Thoracic aorta (tissue), 2 donors: ENCODE results near the gene STX1A. TPM values are rescaled to one million over a fixed set of nuclear protein-coding genes. Genes with fewer than 3 reads are reported as not detected.

Source experiments
- ATAC-seq: fragments of 150-250 bp; one replicate; pipeline ENCODE4 v1.8.0; 2017; ENCODE audit warnings: low read depth; ENCODE audit not compliant: insufficient number of reproducible peaks, low FRiP score
- DNase-seq: peaks from one replicate; pipeline ENCODE4 v3.0.0-alpha.2; 2020; ENCODE audit warnings: low spot score
- H3K27ac ChIP-seq, 2 donors: fragments of 200-600 bp; sonication (generic); 1 replicate in 1 of 2; 2 replicates in 1 of 2; pipeline ENCODE4 v1.5.1; 2016; ENCODE audit warnings: mild to moderate bottlenecking in 2 of 2, moderate library complexity in 2 of 2
- H3K27me3 ChIP-seq: fragments of 200-600 bp; sonication (generic); replicated peaks from 2 replicates; pipeline ENCODE4 v1.6.0; 2016; ENCODE audit warnings: mild to moderate bottlenecking; ENCODE audit not compliant: insufficient read depth
- H3K36me3 ChIP-seq: fragments of 200-600 bp; sonication (generic); one replicate; pipeline ENCODE4 v1.5.1; 2016
- H3K4me1 ChIP-seq, 2 donors: fragments of 200-600 bp; sonication (generic); 1 replicate in 1 of 2; 2 replicates in 1 of 2; pipeline versions ENCODE4 v1.5.1 to v1.6.0; 2016; ENCODE audit warnings: low read depth in 2 of 2, mild to moderate bottlenecking in 1 of 2; ENCODE audit not compliant: control insufficient read depth in 1 of 2
- H3K4me3 ChIP-seq: fragments of 200-600 bp; sonication (generic); 2 replicates; pipeline ENCODE4 v1.5.1; 2016; ENCODE audit warnings: mild to moderate bottlenecking
- H3K9me3 ChIP-seq: fragments of 200-600 bp; sonication (generic); 2 replicates; pipeline ENCODE4 v1.5.1; 2016
- total RNA-seq, 2 donors: library from RNA; depleted of rRNA; stranded (reverse); fragments of >200 nt; gene quantifications; one replicate each; pipeline versions ENCODE4 v1.1.0 to v1.2.3, GENCODE V29; 2016
- TF ChIP-seq, protein P1 (sequence below): fragments of 200-600 bp; sonication (generic); IDR thresholded peaks from one replicate; pipeline ENCODE4 v1.5.1; 2019; ENCODE audit warnings: antibody characterized with exemption

Gene STX1A
- total RNA-seq, 2 donors from 2014 or later, result 10.3 to 16.8 TPM

GRCh38 chr7:73669858-73670385, 49.5 kb downstream of the STX1A start:
- ATAC-seq (no peak), DNase-seq (no peak)
- Histone ChIP-seq H3K4me1 (peaks cover 12 to 14% of the 10 kb centered on the region in 2 donors), H3K36me3 (no peaks in the 10 kb centered on the region), H3K27ac (no peak overlapping the region), H3K9me3 (no peaks in the 10 kb centered on the region), H3K27me3 (no peaks in the 10 kb centered on the region), H3K4me3 (no peak overlapping the region)
- TF ChIP-seq, protein P1, sequence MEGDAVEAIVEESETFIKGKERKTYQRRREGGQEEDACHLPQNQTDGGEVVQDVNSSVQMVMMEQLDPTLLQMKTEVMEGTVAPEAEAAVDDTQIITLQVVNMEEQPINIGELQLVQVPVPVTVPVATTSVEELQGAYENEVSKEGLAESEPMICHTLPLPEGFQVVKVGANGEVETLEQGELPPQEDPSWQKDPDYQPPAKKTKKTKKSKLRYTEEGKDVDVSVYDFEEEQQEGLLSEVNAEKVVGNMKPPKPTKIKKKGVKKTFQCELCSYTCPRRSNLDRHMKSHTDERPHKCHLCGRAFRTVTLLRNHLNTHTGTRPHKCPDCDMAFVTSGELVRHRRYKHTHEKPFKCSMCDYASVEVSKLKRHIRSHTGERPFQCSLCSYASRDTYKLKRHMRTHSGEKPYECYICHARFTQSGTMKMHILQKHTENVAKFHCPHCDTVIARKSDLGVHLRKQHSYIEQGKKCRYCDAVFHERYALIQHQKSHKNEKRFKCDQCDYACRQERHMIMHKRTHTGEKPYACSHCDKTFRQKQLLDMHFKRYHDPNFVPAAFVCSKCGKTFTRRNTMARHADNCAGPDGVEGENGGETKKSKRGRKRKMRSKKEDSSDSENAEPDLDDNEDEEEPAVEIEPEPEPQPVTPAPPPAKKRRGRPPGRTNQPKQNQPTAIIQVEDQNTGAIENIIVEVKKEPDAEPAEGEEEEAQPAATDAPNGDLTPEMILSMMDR, result no peak

DNA sequence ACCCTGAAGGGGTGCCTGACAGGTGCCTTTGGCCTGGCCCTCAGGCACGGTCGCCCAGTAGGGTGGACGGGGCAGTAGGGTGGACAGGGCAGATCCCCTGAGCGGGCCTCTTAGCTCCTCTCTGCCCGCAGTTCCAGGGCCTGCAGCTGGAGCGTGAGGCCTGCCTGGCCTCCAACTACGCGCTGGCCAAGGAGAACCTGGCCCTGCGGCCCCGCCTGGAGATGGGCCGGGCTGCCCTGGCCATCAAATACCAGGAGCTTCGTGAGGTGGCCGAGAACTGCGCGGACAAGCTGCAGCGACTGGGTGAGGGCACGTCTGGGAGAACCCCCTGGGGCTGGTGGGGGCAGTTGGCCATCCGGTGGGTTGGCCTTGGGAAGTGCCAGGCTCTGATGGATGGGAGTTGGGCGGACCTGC, 50.2 kb downstream of the STX1A start:
- Histone ChIP-seq H3K4me3 (no peak overlapping the region), H3K4me1 (peaks cover 12 to 14% of the 10 kb centered on the region in 2 donors), H3K27me3 (no peaks in the 10 kb centered on the region), H3K36me3 (no peaks in the 10 kb centered on the region), H3K27ac (no peak overlapping the region), H3K9me3 (no peaks in the 10 kb centered on the region)
- DNase-seq (no peak), ATAC-seq (no peak)
- TF ChIP-seq, protein P1, result no peak

DNA sequence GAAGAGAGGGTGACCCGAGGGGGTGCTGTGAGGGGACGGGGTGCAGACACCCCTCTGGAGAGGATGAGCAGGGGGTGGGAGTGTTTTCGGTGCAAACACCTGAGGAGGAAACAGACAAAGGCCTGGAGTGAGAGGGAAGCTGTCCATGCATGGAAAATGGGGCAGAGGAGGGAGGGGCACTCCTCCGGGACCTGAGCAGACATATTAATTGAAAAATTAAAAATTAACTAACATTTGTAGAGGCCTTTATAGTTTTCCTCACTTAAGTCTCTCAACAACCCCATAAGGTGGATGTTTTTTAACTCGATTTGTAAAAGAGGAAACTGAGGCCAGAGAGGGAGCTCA, 50.6 kb downstream of the STX1A start:
- ATAC-seq, result no peak
- Histone ChIP-seq H3K27me3 (no peaks in the 10 kb centered on the region), H3K27ac (no peak overlapping the region), H3K36me3 (no peaks in the 10 kb centered on the region), H3K4me3 (peak overlapping the region; percentile 81), H3K4me1 (peaks cover 12 to 14% of the 10 kb centered on the region in 2 donors), H3K9me3 (no peaks in the 10 kb centered on the region)
- DNase-seq, result no peak
- TF ChIP-seq, protein P1, result no peak

- Histone ChIP-seq H3K4me3 (peak overlapping the region; percentile 81), H3K27me3 (no peaks in the 10 kb centered on the region), H3K9me3 (no peaks in the 10 kb centered on the region), H3K4me1 (peaks cover 12 to 14% of the 10 kb centered on the region in 2 donors), H3K36me3 (no peaks in the 10 kb centered on the region), H3K27ac (no peak overlapping the region)
- TF ChIP-seq, protein P1, result no peak
- DNase-seq (no peak), ATAC-seq (no peak)
Observed at GRCh38 chr7:73668103-73668885, 51.2 kb downstream of the STX1A start.

DNA sequence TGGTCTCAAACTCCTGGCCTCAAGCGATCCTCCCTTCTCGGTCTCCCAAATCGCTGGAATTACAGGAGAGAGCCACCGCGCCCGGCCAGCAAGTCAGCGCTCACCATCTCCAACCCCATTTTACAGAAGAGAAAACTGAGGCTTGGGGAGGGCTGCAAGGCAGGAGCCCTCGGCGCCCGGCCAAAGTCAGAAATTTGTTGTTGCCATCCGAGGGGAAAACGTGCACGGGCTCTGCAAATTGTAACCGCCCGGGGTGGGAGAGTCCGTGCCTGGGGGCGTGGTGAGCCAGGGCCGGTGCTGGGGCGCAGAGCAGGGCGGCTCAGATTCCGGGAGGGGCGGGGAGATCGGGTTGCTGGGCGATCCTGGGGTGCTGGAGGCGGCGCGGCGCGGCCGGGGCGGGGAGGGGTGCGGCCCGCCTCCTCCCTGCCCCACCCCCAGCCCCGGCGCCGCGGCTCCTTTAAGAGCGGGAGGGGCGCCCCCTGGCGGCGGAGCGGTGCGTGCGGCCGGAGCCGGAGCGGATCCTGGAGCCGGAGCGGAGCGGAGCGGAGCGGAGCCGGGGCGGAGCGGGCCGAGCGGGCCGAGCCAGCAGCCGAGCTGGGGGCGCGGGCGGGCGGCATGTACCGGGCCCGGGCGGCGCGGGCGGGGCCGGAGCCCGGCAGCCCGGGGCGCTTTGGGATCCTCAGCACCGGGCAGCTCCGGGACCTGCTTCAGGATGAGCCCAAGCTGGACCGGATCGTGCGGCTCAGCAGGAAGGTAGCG, 51.9 kb downstream of the STX1A start, which contains the start of gene VPS37D:
TSS of gene VPS37D (plus strand) at position 488 of the 759 bp plus-strand sequence. CDS start at position 616, 128 bp downstream.
- ATAC-seq (peak; percentile 49), DNase-seq (peak; percentile 57)
- Histone ChIP-seq H3K4me1 (peaks cover 12 to 14% of the 10 kb centered on the region in 2 donors), H3K4me3 (peak within 1 kb of the TSS; percentile 81), H3K9me3 (no peaks in the 10 kb centered on the region), H3K27ac (no peak within 1 kb of the TSS), H3K36me3 (no peaks in the 10 kb centered on the region), H3K27me3 (no peaks in the 10 kb centered on the region)
- TF ChIP-seq, protein P1, result peak; percentile 79
